SK-N-DZ (cell line): Measurements from ENCODE around the gene HTR6. TPM values are rescaled to one million over a fixed set of nuclear protein-coding genes. Genes with fewer than 3 reads are reported as not detected.
"Not testable (repeated sequence)": the region's sequence is repeated elsewhere in the genome, so short reads cannot be mapped to it uniquely, and the experiment has no call there.

Experiments
- DNase-seq: peaks from one replicate; pipeline ENCODE4 v3.0.0-alpha.2; 2015; ENCODE audit warnings: low spot score
- polyA plus RNA-seq, 2 experiments: library from polyadenylated mRNA; depleted of rRNA; stranded (reverse); fragments of >200 nt; gene quantifications; 2 replicates each; pipeline ENCODE4 v1.2.3, GENCODE V29; 2014

The HTR6 gene
- polyA plus RNA-seq (2014; cell fraction: cytosol; rRNA removed) = 0.30 TPM in 1 of 2 replicates, not detected in the other
- not detected in 2 replicates for polyA plus RNA-seq (2014; cell fraction: nucleus; rRNA removed)

- no peak for DNase-seq
Observed at GRCh38 chr1:19664453-19665185, at the start of gene HTR6. TSS of gene HTR6 (plus strand) at chr1:19664875. CDS start at chr1:19665754, 879 bp downstream.

- DNase-seq = no peak
Observed at GRCh38 chr1:19615438-19615837, 49.2 kb upstream of the HTR6 start.

- no peak for DNase-seq
Observed at GRCh38 chr1:19616489-19616888, 48.2 kb upstream of the HTR6 start.

GRCh38 chr1:19617376-19617775 is 47.3 kb upstream of the HTR6 start:
- no peak for DNase-seq

GRCh38 chr1:19618428-19618827 is 46.2 kb upstream of the HTR6 start:
- no peak for DNase-seq

GRCh38 chr1:19619697-19620384 is 44.8 kb upstream of the HTR6 start:
- DNase-seq = no peak

GRCh38 chr1:19620786-19621185 is 43.9 kb upstream of the HTR6 start:
- no peak for DNase-seq

GRCh38 chr1:19621274-19621950 is 43.3 kb upstream of the HTR6 start:
- no peak for DNase-seq

- no peak for DNase-seq
Observed at GRCh38 chr1:19622204-19622603, 42.5 kb upstream of the HTR6 start.

- no peak for DNase-seq
Observed at GRCh38 chr1:19623523-19623922, 41.2 kb upstream of the HTR6 start.

- no peak for DNase-seq
Observed at GRCh38 chr1:19625291-19625937, 39.3 kb upstream of the HTR6 start.

- DNase-seq = no peak
Observed at GRCh38 chr1:19628879-19629278, 35.8 kb upstream of the HTR6 start.

GRCh38 chr1:19629357-19629756 is 35.3 kb upstream of the HTR6 start:
- no peak for DNase-seq

- not testable (repeated sequence) for DNase-seq
Observed at GRCh38 chr1:19630192-19630591, 34.5 kb upstream of the HTR6 start.

- no peak for DNase-seq
Observed at GRCh38 chr1:19630720-19631395, 33.8 kb upstream of the HTR6 start.

- DNase-seq = no peak
Observed at GRCh38 chr1:19632211-19632610, 32.5 kb upstream of the HTR6 start.

GRCh38 chr1:19633106-19633505 is 31.6 kb upstream of the HTR6 start:
- no peak for DNase-seq

GRCh38 chr1:19635064-19635463 is 29.6 kb upstream of the HTR6 start:
- not testable (repeated sequence) for DNase-seq

- DNase-seq = no peak
Observed at GRCh38 chr1:19635646-19636045, 29.0 kb upstream of the HTR6 start.

GRCh38 chr1:19636065-19636464 is 28.6 kb upstream of the HTR6 start:
- no peak for DNase-seq

- DNase-seq = not testable (repeated sequence)
Observed at GRCh38 chr1:19636749-19637148, 27.9 kb upstream of the HTR6 start.
